Measurements from ENCODE around the gene S100A8. TPM values are rescaled to one million over a fixed set of nuclear protein-coding genes. Genes with fewer than 3 reads are reported as not detected.

The S100A8 gene
- 1 to 10 TPM in 2 of 4 donors, not detected in 2; 1.6 to 7.4 TPM for total RNA-seq

DNA sequence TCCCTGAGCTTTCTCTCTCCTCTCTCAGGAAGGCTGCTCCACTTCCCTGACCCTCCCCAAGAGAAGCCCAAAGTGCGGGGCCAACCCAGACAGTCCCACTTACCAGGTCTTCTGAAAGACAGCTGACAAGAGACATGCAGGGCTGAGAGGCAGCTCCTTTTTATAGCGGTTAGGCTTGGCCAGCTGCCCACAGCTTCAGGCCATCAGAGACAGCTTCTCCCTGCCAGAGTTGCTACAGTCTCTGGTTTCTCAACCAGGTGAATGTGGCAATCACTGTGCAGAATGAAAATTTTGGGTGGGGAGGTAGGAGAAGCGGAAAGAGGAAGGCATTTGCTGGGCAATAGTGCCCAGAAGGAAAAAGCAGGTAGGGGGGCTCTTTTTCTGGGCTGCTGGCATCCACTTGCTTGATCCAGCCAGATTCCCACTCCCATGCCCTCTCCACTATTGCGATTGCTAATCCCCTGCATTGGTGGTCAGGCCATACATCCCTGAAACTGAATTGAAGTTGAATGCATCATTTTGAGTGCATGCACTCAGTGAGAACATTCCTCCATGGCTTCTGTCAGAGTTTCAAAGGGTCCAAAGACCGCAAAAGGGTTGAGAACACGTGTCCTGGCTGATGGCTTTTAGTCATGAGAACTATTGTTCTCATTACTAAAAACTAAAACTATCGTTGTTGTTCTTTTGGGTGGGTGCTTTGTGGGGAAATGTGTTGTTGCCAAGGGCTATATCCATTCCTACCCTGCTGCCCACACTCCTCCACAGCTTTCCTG lies at the start of gene S100A8:
Gene S100A8 (minus strand): TSS at position 136 of the 773 bp plus-strand sequence. CDS start 538 bp downstream, outside the sequence.
- Histone ChIP-seq H3K27ac (no peak within 1 kb of the TSS), H3K4me1 (no peaks in the 10 kb centered on the region), H3K27me3 (no peaks in the 10 kb centered on the region), H3K9me3 (no peaks in the 10 kb centered on the region), H3K36me3 (no peaks in the 10 kb centered on the region), H3K4me3 (no peak within 1 kb of the TSS)
- TF ChIP-seq, protein P1, sequence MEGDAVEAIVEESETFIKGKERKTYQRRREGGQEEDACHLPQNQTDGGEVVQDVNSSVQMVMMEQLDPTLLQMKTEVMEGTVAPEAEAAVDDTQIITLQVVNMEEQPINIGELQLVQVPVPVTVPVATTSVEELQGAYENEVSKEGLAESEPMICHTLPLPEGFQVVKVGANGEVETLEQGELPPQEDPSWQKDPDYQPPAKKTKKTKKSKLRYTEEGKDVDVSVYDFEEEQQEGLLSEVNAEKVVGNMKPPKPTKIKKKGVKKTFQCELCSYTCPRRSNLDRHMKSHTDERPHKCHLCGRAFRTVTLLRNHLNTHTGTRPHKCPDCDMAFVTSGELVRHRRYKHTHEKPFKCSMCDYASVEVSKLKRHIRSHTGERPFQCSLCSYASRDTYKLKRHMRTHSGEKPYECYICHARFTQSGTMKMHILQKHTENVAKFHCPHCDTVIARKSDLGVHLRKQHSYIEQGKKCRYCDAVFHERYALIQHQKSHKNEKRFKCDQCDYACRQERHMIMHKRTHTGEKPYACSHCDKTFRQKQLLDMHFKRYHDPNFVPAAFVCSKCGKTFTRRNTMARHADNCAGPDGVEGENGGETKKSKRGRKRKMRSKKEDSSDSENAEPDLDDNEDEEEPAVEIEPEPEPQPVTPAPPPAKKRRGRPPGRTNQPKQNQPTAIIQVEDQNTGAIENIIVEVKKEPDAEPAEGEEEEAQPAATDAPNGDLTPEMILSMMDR (IDR thresholded peaks at IDR 0.05) = no peak
- no peak for TF ChIP-seq POLR2AphosphoS5 (IDR thresholded peaks at IDR 0.05)
- TF ChIP-seq EP300 (IDR thresholded peaks at IDR 0.05; ENCODE audit: low read depth) = no peak
- no peak for TF ChIP-seq POLR2A (IDR thresholded peaks at IDR 0.05)
- intact Hi-C loops (cut with DNase I; ENCODE audit: low total_unique reads) = no loop called here
- in situ Hi-C loops (cut with MboI; ENCODE audit: low pct_ligation_motif_present in 1 of 4, low pct_unique_long_range_greater_than_20kb in 1 of 4, low sequenced_read_pairs in 3 of 4) = no loop called here
- WGBS, 2 donors (ENCODE audit: low coverage in 1 of 2) = 56 to 61% methylated on average over 3 to 7 of the region's 7 CpGs
- peak; percentile 24 for DNase-seq

DNA sequence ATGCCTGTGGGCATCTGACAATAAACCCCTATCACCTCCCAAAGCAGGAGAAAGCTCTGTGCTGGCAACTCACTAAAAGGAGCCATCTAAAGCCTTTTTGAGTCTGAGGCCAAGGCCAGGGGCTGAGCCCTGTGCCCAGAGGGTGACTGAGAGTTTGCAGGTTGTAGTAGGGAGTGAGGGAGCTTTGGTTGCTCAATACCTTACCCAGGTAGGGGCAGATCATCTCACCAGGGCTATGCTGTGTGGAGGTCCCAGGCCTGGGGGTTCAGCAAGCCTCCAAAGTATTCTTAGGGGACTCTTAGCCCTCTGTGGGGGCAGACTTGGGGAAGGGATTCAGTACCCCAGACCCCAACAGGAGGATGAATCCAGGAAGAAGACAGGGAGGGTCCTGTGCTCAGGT lies 48.4 kb upstream of the S100A8 start:
- no peak for DNase-seq
- H3K9me3 ChIP-seq = no peaks in the 10 kb centered on the region
- in situ Hi-C loops (cut with MboI; ENCODE audit: low pct_ligation_motif_present in 1 of 4, low pct_unique_long_range_greater_than_20kb in 1 of 4, low sequenced_read_pairs in 3 of 4) (no loop called here), intact Hi-C loops (cut with DNase I; ENCODE audit: low total_unique reads) (no loop called here)
- H3K4me3 ChIP-seq = no peak overlapping the region
- TF ChIP-seq POLR2A (IDR thresholded peaks at IDR 0.05) (no peak), EP300 (IDR thresholded peaks at IDR 0.05; ENCODE audit: low read depth) (no peak), POLR2AphosphoS5 (IDR thresholded peaks at IDR 0.05) (no peak)
- TF ChIP-seq, protein P1 (IDR thresholded peaks at IDR 0.05) = no peak
- no peak overlapping the region for H3K27ac ChIP-seq
- H3K36me3 ChIP-seq = no peaks in the 10 kb centered on the region
- peaks cover 6% of the 10 kb centered on the region for H3K27me3 ChIP-seq
- no peaks in the 10 kb centered on the region for H3K4me1 ChIP-seq

DNA sequence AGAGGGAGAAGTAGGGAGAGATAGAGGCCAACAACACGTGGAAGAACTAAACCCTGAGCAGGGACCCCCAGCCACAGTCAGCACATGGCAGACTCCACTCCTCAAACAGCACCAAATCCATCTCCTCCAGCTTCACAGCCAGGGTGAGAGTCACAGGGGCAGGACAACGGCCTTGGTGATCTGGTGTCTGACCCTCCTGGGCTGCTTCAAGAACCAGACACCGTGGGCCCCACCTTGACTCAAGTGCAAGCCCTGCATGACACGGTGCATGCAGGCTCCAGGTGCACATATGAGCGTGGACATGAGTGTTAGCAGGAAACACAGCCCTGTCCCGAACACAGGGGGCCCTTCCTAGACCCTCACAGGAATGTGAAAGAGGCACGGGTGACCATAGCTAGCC lies 47.7 kb upstream of the S100A8 start:
- Histone ChIP-seq H3K4me1 (no peaks in the 10 kb centered on the region), H3K27ac (no peak overlapping the region), H3K27me3 (peaks cover 5% of the 10 kb centered on the region), H3K9me3 (no peaks in the 10 kb centered on the region), H3K4me3 (no peak overlapping the region), H3K36me3 (no peaks in the 10 kb centered on the region)
- in situ Hi-C loops (cut with MboI; ENCODE audit: low pct_ligation_motif_present in 1 of 4, low pct_unique_long_range_greater_than_20kb in 1 of 4, low sequenced_read_pairs in 3 of 4) = no loop called here
- intact Hi-C loops (cut with DNase I; ENCODE audit: low total_unique reads) = no loop called here
- 50 to 75% methylated on average over 1 to 7 of the region's 7 CpGs for WGBS, 2 donors (ENCODE audit: low coverage in 1 of 2)
- TF ChIP-seq POLR2A (IDR thresholded peaks at IDR 0.05) = no peak
- no peak for TF ChIP-seq POLR2AphosphoS5 (IDR thresholded peaks at IDR 0.05)
- no peak for TF ChIP-seq EP300 (IDR thresholded peaks at IDR 0.05; ENCODE audit: low read depth)
- TF ChIP-seq, protein P1 (IDR thresholded peaks at IDR 0.05) = no peak
- no peak for DNase-seq

DNA sequence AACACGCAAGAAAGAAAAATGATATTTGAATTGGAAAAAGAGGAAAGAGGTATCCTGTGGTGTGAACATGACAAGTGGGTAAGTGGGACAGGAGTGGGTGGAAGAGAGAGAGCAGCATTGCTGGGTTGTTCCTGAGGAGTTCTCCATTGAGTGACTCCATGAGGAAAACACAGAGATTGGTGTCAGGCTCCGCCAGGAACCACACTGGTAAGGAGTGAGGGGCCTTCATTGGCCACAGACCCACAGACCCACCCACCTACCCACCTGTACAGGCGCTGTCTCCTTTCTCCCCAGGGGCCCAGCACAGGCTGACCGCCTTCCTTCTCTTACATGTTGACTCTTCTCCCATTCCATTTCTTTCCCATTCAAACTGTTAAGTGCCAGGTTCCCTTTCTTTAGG lies 46.4 kb upstream of the S100A8 start:
- Histone ChIP-seq H3K4me1 (no peaks in the 10 kb centered on the region), H3K4me3 (no peak overlapping the region), H3K9me3 (no peaks in the 10 kb centered on the region), H3K27me3 (no peaks in the 10 kb centered on the region), H3K27ac (no peak overlapping the region), H3K36me3 (no peaks in the 10 kb centered on the region)
- DNase-seq = no peak
- intact Hi-C loops (cut with DNase I; ENCODE audit: low total_unique reads) (no loop called here), in situ Hi-C loops (cut with MboI; ENCODE audit: low pct_ligation_motif_present in 1 of 4, low pct_unique_long_range_greater_than_20kb in 1 of 4, low sequenced_read_pairs in 3 of 4) (no loop called here)
- 87 to 90% methylated on average over 2 to 4 of the region's 4 CpGs for WGBS, 2 donors (ENCODE audit: low coverage in 1 of 2)
- TF ChIP-seq POLR2A (IDR thresholded peaks at IDR 0.05) = no peak
- TF ChIP-seq, protein P1 (IDR thresholded peaks at IDR 0.05) = no peak
- TF ChIP-seq POLR2AphosphoS5 (IDR thresholded peaks at IDR 0.05) = no peak
- no peak for TF ChIP-seq EP300 (IDR thresholded peaks at IDR 0.05; ENCODE audit: low read depth)
